HG03342 (cell line): ENCODE results near the gene GFRA1.
"Not testable (repeated sequence)": the region's sequence is repeated elsewhere in the genome, so short reads cannot be mapped to it uniquely, and the experiment has no call there.

Experiments used
- ATAC-seq: cut with Tn5 transposase; IDR thresholded peaks from one replicate; pipeline ENCODE4 v1.9.1; 2021; ENCODE audit warnings: mild to moderate bottlenecking, moderate library complexity; ENCODE audit not compliant: unreplicated experiment

The GFRA1 gene

GRCh38 chr10:116044801-116045248, 228.2 kb downstream of the GFRA1 start:
- ATAC-seq, result no peak

- no peak for ATAC-seq
These were observed 229.1 kb downstream of the GFRA1 start for GRCh38 chr10:116043861-116044260.

GRCh38 chr10:116043304-116043703, 229.7 kb downstream of the GFRA1 start:
- ATAC-seq, result no peak

- ATAC-seq, result no peak
These were observed 231.1 kb downstream of the GFRA1 start for GRCh38 chr10:116041948-116042347.

- no peak for ATAC-seq
These were observed 233.4 kb downstream of the GFRA1 start for GRCh38 chr10:116039612-116040011.

DNA sequence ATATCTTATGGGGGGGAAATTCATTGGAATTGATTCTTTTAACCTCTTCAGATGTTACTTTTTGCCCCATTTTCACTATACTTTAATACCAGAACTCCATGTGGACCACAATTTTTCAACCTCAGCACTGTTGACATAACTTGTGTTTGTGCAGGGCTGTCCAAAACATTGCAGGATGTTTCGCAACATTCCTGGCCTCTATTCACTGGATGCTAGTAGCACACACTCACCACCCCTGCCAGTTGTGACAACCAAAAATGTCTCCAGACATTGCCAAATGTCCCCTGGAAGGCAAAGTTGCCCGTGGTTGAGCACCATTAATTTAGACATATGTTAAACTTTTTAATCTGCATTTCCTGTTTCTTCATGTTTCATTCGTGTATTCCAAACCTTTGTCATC, 234.7 kb downstream of the GFRA1 start:
- no peak for ATAC-seq

- not testable (repeated sequence) for ATAC-seq
These were observed 237.6 kb downstream of the GFRA1 start for GRCh38 chr10:116035406-116035805.

GRCh38 chr10:116030576-116030975, 242.4 kb downstream of the GFRA1 start:
- no peak for ATAC-seq

DNA sequence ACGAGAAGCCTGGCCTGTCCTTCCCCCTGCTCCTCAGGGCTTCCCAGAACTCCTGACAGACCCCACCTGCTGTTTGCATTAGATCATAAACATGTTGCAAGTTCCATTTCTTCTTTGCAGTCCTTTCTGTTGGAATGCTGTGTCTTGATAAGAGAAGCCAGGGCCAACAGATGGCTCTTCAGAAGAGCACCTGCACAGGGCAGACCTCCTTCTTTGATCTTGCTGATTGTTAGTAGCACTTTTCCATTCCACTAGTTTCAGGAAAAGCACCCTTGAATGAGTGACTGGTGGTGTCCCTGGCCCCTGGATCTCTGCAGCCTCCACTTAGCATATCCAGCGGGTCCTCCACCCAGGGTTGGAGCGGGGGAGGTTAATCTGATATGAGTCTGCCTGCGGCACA, 243.2 kb downstream of the GFRA1 start:
- ATAC-seq, result no peak

GRCh38 chr10:116027355-116027754, 245.7 kb downstream of the GFRA1 start:
- ATAC-seq, result no peak

GRCh38 chr10:116026725-116027124, 246.3 kb downstream of the GFRA1 start:
- ATAC-seq, result no peak

DNA sequence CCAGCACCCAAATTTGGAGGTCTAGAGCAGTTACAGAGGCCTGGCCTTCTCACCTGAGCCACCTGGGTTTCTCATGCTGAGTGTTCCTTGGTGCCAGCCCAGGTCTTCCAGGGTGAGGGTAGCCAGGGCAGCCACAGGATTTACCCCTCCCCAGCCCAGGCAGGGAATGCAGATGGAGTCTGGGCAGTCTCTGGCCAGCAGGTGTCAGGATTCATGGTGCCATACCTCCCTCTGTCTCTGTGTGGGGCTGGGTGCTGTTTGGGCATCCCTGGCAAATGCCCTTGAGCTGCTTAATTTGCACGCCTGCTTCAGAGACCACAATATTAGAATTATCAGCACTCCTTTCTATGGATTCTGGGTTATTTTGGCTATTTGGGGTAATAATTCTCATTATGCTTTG, 246.7 kb downstream of the GFRA1 start:
- ATAC-seq, result no peak

- ATAC-seq, result no peak
These were observed 248.6 kb downstream of the GFRA1 start for GRCh38 chr10:116024271-116024878.

GRCh38 chr10:116017405-116017804, 255.6 kb downstream of the GFRA1 start:
- ATAC-seq, result no peak

- no peak for ATAC-seq
These were observed 257.2 kb downstream of the GFRA1 start for GRCh38 chr10:116015583-116016333.

GRCh38 chr10:116014871-116015582, 258.0 kb downstream of the GFRA1 start:
- ATAC-seq, result peak; percentile 96

- ATAC-seq, result no peak
These were observed 258.7 kb downstream of the GFRA1 start for GRCh38 chr10:116014326-116014725.

DNA sequence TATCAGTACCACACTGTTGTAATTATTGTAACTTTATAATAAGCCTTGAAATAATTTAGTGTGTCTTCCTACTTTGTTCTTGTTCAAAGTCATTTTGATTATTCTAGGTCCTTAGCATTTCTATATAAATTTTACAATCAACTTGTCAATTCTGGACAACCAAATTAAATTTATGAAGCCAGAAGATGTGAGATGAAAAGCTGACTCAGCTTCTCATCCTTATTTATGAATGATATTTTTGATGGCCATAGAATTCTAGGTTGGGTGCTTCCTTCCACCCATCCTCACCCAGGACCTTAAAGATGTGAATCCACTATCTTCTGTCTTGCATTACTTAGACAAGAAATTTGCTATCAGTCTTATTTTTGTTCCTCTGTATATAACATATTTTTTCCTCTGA, 261.1 kb downstream of the GFRA1 start:
- ATAC-seq, result no peak

DNA sequence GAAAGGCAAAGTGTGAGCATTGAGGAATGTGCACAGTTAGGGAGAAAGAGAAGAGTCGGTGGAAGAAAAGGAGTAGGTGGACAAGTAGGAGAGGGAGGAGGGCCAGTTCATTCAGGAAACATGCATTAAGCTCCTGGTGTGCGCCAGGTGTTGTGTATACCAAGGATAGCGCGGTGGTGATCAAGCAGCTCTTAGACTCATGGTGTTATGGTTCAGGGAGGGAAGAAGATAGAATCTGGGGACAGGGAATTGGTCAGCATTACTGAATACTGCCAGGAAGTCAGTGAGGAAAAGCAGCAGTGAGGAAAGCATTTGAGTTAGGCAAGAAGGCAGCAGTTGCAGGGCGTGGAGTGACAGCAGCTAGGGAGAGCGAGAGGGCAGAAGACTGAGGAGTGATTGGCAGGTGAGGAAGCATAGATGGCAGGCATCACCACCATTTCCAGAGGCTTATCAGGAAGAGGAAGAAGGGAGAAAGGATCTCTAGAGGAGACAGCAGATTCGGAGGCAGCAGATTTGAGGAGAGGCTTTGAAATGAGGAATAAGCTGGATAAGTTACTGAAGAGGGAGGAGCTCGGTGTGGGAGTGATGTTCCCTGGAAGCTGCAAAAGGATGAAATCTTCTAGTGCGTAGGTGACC, 265.6 kb downstream of the GFRA1 start:
- no peak for ATAC-seq
